Kasumi-1 (cell line): ENCODE data around the gene SUSD4.

Experiments
- DNase-seq, 2 experiments: peaks; one replicate each; lab custom pipeline; 2025; lab: John Stamatoyannopoulos, UW

The SUSD4 gene

DNA sequence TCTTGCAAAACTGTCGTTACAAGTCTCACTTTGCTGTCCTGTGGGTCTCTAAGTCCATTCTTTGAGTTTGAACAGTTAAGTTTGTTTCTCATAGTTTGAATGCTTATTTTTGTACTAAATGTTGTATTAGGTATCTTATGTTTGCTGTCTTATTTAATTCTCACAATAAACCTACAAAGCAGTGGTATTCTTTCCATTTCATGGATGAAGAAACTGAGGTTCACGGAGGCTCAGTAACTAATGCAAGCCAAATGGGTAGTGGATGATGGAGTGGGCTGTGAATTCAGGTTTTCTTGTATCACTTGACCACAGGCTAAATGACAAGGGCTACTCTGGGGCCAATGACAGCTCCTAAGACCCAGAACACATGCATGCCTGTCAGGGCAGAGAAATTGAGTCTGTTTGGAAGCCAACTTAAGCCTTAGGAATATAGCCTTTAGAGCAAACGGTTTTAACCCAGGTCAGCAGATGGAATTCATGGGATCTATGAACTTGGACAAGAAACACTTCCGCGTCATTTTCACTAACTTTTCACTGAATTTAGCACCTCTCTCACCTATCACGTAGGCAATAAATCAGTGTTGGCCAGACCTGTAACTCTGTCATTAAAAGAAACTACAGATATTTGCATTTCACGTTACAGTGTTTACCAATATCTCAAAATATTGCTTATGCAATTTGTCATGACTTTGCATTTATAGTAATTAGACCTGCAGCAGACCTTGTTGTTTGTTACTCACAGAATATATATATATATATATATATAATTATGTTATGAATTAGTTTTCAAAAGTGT lies 153.8 kb downstream of the SUSD4 start:
- DNase-seq = no peak

DNA sequence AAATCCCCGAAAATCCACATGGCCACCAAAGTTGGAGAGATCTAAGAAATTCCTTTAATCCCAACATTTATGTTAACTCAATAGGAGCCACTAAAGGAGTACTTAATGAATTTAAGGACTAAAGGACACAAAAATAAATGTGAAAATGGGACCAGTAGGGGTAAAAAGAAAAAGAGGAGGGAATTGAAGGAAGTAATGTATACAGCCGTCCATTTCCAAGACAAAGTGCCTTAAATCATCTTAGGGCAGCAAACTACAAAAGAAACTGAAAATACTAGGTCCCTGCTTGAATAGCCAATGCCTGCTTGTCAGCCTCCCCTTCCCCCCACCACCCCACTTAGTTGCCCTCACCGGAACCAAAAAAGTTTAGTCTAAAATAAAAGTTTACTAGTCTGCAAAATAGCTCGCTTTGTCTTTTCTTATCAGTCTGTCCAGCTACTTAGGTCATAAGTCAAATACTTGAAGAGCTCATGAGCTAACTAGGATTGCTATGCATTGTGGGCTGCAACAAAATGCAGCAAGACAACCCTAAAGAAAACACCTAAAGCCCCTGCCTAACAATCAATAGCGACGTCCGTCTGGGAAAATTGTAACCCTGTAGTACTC lies 154.6 kb downstream of the SUSD4 start:
- DNase-seq = no peak

DNA sequence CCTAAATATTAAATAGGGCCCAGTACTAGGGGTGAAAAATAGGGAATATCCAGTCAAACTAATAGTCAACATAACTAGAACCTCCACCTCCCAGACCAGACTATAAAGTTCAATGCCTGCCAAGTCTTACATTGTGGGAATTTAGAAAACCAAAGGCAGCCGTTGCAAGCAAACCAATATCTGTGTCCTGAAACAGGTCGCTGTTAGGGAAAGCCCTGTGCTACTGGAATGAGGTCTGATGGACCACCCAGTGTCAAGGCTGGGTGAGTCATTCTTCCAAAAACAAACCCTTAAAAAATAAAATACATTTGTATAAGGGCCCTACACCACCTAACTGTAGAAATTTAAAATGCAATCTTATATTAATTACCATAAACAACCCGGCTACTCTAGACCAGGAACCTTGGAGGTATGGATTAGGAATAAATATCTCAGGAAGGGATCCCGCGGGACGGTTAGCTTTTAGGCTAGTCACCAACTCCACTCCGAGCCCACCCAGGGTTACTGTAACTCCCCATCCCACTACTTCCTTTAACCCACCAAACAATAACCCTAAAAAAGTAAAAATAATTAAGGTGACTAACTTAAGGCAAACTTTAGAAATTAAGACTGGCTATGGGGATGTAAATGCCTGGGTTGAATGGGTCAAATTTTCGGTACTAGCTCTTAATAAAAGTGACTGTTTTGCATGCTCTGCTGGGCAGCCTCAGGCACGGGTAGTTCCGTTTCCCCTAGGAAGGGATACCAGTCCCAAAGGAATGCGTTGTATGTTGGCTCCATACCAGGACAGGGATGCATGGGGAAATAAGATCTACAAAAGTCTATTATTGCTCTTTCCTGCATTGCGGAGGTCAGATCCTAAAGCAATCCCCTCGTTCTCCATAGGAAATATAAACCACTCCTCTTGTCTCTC lies 155.6 kb downstream of the SUSD4 start:
- DNase-seq = no peak

DNA sequence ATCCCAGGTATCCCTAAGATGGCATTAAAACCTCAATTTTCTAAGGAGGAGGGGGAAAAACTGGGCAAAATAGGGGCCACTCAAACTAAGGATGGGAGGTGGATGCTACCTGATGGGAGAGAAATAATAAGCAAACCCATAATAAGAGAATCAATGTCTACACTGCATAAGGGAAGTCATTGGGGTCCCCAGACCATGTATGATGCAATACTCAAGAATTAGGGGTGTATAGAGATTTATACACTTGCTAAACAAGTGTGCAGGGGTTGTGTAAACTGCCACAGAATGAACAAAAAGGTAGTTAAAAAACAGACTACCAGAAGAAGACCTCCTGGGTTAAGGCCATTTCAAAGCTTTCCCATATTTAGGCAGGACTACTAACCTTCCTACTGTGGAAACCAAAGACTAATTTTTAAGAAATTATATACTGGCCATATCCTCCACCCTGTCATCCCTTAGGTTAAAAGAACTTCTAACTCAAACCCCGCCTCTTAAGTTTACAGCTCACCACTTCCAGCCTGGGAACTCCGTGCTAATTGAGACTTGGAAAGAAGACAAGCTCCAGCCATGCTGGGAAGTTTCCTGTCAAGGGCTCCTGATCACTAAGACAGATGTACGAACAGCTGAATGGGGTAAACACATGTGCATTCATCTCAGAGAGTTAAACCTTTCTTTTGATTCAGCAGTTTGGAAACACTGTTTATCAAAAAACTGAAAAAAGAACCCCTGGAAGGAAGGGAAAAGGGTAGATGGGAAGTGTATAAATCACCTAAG lies 156.5 kb downstream of the SUSD4 start:
- DNase-seq = no peak

DNA sequence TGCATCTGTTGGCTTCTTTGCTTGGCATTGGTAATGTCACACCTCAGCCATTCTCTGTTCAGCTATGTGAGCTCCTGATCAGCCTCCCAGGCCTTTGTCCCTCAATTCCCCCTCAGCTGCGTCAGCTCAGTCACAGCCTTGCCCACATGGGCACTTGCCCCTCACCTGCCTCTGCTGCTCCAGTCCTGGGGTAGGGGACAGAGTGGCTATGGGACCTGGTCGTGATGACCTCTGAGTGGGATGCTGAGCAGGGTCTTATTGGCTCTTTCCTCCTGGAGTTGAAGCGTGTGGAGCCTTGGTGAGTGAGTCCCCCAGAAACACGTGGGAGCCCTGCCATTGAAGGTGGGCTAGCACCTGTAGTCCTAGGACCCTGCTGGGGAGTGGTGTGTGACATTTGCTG lies 159.6 kb downstream of the SUSD4 start:
- no peak for DNase-seq

DNA sequence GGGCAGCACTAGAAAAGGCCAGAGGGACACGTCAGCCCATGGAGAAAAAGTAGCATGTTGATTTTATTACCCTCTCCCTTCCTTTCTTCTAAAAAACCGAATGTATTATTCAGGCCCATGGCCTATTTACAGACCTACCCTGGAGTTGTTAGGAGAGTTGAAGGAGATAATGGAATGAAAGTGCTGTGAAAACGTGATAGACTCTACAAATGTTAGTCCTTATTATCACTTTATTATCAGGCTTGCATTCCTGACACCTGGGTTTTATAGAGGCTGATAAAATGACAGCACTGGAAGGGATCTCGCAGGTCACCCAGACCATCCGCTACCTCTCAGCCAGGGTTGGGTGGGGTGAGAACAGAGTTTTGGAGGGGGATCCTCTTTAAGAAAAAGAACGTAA lies 160.3 kb downstream of the SUSD4 start:
- no peak for DNase-seq

DNA sequence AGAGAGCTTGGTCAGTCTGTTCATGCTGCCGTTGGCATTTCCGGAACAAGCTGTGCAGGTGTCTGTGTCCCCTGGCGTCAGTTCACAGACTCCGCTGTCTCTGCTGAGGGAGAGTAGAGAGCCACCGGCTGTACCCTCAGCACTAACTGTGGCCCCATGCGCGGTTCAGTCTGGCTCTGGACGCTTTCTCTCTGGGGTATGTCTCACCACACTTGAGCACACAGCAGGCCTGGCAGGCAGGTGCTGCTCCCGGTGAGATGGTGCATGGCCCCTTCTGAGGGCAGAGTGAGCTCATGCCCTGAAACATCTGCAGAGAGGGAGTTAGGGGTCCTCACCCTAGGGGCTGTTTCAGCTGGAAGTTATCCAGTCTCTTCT lies 161.0 kb downstream of the SUSD4 start:
- no peak for DNase-seq

DNA sequence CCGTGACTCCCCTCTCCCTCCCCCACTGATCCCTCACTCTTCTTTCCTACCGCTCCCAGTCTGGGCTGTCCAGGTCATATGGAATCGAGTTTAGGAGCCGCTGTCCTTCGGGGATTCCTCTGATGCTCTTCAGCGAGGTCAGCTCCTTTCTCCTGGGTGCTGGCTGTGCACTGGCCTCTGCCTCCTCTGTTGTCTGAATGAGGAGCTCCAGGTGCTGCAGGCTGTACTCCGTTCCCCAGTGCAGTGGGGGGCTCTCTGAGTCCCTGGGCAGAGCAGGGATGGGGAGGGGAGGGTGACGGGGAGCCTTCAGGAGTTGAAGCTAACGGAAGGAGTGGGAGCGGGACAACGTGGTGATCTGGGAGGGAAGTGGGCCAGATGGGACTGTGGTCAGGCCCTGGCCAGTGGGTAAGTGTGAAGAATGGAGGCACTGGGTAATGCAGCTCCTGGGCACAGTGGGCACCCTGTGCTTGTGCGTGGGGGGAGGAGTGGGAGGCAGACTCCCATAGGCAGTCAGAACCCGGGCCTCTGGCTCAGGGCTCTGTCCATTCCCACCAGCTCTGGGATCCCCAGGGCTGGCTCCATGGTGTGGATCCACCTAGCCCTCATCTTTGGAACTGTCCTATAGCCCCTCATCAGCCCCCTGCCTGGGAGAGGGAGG lies 161.5 kb downstream of the SUSD4 start:
- no peak for DNase-seq

DNA sequence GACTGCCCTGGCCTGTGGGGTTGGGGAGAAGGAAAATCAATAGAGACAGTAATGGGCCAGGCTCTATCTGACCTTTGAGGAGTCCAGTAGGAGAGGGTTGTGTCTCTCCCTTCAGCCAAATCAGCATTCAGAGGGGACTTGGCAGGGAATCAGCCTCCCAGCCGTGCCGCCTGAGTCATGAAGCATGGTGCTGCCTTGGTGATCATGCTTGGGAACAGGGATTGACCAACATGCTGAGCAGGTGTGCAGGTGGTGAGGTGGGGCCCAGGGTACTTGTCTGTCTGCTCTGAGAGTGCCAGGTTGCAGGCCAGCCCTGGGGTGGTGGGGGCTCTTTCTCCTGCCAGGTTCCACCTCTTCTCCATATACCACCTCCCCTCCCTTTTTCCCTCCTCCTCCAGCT lies 162.0 kb downstream of the SUSD4 start:
- no peak for DNase-seq

DNA sequence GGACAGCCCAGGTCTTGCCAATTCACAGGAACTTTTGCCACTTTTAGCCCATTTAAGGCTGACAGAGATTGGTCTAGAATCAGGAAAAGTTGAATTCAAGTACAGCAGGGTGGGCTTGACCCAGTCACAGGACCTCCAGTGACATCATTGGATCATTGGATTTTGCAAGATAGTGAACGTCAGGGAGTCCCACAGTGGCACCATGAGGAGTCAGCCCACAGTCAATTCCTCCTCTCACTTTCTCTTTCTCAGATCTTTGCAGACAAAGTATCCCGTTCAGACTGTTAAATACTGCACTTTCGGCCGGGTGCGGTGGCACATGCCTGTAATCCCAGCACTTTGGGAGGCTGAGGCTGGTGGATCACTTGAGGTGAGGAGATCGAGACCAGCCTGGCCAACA lies 163.1 kb downstream of the SUSD4 start:
- no peak for DNase-seq

DNA sequence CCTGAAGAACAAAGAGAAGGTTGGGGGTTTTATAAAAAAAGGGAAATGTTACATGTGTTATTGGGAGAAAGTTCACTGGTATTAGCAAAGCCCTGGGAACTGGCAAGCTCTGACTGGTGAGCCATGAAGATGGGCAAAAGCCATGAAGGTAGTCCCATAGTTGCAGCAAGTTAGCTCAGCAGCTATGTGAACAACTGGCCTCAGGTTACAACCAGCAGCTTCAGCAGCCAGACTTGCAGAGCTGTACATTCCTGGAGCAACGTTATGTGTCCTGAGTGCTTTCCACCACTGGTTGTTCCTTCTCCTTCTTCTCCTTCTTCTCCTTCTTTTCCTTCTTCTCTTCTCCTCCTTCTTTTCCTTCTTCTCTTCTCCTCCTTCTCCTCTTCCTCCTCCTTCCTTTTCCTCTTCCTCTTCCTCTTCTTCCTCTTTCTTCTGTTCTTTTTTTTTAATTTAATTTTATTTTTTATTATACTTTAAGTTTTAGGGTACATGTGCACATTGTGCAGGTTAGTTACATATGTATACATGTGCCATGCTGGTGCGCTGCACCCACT lies 164.8 kb downstream of the SUSD4 start:
- no peak for DNase-seq

DNA sequence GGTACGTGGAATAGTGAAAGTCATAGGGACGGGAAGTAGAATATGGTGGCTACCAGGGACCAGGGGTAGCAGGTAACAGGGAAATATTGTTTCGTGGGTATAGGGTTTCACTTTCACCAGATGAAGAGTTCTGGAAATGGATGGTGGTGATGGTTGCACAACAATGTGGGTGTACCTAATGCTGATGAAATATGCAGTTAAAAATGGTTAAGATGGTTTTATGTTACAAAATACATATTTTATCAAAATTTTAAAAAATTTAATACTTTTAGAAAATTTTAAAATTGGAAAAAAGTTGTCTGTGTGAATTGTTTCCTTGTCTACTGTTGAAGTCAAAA lies 165.4 kb downstream of the SUSD4 start:
- no peak for DNase-seq

DNA sequence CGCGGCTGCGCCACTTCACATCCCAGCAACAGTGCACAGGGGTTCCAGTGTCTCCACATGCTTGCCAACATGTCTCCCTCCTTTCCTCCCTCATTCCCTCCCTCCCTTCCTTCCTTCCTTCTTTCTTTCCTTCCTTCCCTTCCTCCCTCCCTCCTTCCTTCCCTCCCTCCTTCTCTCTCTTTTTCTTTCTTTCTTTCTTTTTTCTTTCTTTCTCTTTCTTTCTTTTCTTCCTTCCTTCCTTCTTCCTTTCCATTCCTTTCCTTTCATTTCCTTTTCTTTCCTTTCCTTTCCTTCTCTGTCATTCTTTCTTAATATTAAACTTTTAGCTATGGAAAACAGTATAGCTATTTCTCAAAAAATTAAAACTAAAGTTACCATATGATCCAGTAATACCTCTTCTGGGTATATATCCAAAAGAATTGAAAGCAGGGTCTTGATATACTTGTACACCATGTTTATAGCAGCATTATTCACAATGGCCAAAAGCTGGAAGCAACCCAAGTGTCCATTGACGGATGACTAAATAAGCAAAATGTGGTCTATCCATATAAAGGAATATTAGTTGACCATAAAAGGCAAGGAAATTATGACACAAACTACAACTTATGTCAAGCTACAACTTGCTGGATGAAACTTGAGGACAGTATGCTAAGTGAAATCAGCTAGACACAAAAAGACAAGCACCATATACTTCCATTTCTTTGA lies 165.9 kb downstream of the SUSD4 start:
- no peak for DNase-seq

DNA sequence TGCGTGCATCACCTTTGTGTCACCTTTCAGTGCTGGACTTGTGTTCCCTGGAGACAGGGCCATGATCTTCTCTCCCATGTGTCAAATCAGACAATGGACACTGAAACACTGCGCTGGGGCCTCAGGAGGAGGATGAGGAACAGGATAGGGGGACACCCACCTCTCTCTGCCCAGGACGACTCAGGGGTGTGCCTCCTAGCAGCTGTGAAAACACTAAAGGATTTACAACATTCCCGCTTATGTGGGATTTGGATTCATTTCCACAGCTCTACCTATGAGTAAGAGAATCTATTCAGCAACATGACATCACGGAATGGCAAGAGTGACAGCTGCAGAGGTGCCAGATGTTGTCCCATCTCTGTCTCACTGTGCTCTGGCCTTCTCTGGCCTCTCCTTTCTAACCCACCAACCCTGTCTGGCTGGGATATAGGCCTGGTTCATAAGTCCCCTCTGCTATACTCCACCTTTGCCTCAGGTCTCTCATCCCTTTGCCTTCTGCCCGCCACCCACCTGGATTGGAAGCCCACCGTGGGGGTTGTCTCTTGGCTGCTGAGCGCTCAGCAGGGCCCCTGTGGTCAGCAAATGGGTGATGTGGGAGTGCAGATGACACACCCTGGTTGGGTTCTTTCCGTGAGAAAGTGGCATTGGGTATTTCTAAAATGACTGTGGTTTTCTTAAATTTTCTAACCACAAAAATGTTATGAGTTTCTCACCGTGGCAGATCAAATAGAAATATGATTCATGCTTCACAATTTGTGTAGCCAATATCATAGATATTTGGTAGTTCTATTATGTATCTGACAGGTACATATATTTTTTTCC lies 173.9 kb downstream of the SUSD4 start:
- DNase-seq = no peak

DNA sequence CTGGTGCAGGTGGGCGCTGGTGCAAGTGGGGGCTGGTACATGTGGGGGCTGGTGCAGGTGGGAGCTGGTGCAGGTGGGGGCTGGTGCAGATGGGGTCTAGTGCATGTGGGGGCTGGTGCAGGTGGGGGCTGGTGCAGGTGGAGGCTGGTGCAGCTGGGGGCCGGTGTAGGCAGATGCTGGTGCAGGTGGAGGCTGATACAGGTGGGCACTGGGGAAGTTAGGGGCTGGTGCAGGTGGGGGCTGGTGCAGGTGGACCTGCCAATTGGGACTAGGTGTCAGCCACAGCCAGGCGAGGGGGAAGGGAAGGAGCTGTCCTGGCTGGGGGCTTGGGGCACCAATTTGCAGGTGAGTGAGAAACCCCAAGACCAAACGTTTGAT lies 174.5 kb downstream of the SUSD4 start:
- DNase-seq = no peak

DNA sequence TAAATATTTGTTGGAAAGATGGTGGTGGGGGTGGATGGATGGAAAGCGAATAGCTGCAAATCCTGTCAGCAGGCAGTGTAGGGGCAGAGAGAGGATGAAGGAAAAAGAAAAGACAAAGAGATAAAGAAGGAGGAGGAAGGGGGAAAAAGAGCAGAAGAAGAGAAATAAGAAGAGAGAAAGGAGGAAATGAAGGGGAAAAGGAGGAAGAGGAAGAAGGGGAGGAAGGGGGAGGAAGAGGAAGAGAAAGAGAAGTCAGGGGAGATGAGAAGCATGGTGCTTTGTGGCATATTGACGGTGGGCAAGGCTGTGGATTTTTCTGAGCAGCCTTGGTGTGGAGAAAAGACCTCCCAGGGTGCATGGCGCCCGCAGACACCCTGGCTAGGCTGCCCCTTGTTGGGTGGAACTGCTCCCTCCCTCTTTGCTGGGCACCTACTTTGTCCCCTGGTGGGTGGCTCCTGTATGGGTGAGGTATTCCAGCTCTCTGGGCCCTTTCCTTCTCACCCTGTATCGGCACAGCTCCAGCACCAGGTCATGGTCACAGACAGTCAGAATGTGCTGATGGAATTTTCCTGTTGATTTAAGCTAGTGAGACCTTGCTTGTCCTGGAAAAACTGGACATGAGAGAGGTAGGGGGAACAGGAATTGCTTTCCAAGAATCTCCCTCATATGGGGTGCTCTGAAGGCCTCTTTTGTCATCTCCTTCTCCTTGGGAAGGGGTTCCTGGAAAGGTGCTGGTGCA lies 175.2 kb downstream of the SUSD4 start:
- no peak for DNase-seq

DNA sequence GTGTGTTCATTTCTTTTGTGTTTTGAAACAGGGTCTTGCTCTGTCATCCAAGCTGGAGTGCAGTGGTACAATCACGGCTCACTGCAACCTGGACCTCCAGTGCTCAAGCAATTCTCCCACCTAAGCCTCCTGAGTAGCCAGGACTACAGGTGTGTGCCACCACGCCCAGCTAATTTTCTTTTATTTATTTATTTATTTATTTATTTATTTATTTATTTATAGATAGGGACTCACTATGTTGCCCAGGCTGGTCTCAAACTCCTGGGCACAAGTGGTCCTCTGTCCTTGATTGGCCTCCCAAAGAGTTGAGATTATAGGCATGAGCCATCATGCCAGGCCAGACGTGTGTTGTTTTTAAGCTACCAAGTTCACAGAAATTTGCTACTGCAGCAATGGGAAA lies 177.2 kb downstream of the SUSD4 start:
- no peak for DNase-seq

DNA sequence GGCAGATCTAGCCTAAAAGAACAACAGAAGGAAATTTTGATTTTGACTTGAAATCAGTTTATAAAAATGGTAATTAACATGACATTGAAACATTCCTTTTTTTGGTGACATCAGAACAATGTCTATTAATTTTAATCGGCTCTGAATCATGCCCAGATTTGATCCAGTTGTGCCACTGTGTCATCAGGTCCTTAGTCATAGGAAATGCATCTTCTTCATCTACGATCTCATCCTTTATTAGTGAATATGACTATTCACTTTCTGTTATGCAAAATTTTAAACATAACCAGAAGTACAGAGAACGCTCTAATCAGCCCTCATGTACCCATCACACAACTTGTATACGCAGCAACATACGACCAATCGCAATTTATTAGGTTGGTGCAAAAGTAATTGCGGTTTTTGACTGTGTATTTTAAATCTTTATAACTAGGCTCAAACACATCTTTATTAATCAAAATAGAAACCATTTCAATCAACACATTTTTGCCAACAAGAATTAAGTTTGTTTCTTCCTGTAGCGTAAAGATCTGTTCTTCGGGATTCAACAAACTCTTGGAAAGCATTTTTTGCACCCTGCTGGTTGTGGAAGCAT lies 180.6 kb downstream of the SUSD4 start:
- DNase-seq = no peak
